NCI-H345 treated with DMSO at 0.1 percent for 48 hours (cell line): ENCODE measurements around the gene TSKU.

Experiments used
- DNase-seq: peaks from one replicate; lab custom pipeline; 2025; ENCODE audit not compliant: unreplicated experiment; lab: John Stamatoyannopoulos, UW

Gene TSKU

GRCh38 chr11:76783294-76783895 lies at the start of gene TSKU:
TSKU (plus strand) TSS chr11:76783356; CDS start chr11:76795617, 12,261 bp downstream.
- no peak for DNase-seq

DNA sequence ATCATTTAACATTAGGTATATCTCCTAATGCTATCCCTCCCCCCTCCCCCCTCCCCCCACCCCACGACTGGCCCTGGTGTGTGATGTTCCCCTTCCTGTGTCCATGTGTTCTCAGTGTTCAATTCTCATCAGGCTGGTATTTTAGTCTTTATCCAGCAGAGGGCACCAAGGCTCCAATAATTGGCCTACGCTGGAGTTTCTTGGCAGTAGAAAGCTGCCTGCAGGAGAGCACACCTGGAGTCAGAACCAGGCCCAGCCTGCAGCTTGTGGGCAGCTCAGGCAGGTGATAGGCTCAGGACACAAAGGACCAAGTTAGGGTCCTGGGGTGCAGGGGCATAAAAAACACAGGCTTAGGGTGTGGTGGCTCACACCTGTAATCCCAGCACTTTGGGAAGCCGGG lies 49.2 kb upstream of the TSKU start:
- DNase-seq: peak; percentile 80

- no peak for DNase-seq
Observed at GRCh38 chr11:76734456-76735420, 48.4 kb upstream of the TSKU start.

GRCh38 chr11:76735841-76736240 lies 47.3 kb upstream of the TSKU start:
- no peak for DNase-seq

DNA sequence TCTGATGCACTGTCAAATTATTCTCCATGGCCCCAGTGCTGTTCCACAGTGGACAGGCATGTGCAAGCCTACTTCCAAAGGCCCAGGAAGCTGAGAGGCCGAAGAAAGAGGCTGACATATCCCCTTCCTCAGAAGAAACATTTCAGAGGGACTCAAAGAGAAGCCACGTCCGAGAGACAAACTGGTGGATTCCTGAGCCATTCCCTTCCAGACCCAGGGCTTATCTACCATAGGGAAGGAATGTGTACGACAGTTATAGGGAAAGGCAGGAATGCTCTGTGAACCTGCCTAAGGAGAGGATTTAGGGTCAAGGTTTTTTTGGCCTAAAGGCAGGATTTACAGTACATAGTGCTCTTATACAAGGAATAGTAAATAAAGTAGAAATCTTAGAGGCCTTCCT lies 46.9 kb upstream of the TSKU start:
- DNase-seq: no peak

- no peak for DNase-seq
Observed at GRCh38 chr11:76736773-76737495, 46.2 kb upstream of the TSKU start.

DNA sequence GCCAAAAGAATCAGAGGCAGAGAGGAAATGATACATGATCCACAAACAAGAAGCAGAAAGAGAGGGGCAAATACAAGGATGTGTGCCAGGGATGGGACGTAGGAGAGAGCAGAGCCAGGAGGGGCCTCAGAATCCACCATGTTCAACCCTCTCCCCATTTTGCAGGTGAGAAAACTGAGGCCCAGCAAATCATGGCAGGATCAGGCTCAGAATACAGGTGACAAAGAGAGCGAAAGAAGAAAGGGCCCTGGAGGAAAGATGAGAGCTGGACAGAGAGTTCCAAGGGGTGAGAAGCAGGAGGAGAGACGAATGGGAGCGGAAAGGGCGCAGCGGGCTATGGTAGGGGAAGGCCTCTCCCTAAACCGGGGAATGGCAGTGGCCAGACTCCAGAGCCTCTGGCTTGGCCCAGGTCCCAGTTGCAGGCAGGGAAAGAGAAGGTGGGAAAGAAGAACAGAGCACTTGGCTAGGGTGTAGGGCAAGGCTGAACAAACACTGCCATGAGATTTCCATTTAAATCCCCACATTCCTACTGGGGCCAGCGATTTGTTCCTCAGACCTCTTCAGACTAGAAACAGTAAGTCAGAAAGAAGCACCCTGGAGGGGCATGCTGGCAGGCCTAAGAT lies 44.4 kb upstream of the TSKU start:
- no peak for DNase-seq

GRCh38 chr11:76739798-76740197 lies 43.4 kb upstream of the TSKU start:
- no peak for DNase-seq

DNA sequence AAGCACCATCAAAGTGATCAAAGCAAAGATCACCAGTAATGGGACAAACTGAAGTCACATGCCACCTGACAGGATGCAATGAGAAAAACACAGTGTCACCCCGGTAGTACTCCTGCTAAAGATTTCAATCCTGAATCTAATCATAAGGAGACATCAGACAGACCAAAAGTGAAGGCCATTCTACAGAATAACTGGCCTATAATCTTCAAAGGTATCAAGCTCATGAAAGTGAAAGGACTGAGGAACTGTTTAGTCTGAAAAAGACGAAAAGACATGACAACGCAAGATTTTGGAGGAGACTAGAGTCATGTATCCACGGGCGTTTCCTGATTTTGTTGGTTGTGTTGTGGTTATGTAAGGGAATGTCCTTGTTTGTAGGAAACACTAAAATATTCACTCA lies 42.4 kb upstream of the TSKU start:
- no peak for DNase-seq

DNA sequence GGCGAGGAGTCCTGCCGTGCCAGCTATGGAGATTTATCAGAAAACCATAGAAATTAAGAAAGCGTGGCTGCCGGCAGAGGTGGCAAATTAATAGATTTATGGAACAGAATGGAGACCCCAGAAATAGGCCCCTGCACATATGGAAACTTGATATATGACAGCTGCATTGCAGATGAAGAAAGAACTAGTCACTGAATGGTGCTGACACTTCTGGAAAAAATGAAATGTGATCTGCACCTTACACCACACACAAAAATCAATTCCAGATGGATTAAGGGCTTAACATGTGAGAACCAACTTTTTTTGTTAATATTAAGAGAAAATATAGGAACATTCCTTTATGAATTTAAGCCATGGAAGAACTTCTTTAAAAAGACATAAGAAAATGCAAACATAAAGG lies 40.3 kb upstream of the TSKU start:
- no peak for DNase-seq

GRCh38 chr11:76744186-76745043 lies 38.7 kb upstream of the TSKU start:
- no peak for DNase-seq

GRCh38 chr11:76745044-76745376 lies 38.1 kb upstream of the TSKU start:
- no peak for DNase-seq

GRCh38 chr11:76745561-76746207 lies 37.5 kb upstream of the TSKU start:
- no peak for DNase-seq

GRCh38 chr11:76747153-76747914 lies 35.8 kb upstream of the TSKU start:
- DNase-seq: no peak

- no peak for DNase-seq
Observed at GRCh38 chr11:76747915-76748860, 35.0 kb upstream of the TSKU start.

GRCh38 chr11:76748948-76749347 lies 34.2 kb upstream of the TSKU start:
- DNase-seq: no peak

DNA sequence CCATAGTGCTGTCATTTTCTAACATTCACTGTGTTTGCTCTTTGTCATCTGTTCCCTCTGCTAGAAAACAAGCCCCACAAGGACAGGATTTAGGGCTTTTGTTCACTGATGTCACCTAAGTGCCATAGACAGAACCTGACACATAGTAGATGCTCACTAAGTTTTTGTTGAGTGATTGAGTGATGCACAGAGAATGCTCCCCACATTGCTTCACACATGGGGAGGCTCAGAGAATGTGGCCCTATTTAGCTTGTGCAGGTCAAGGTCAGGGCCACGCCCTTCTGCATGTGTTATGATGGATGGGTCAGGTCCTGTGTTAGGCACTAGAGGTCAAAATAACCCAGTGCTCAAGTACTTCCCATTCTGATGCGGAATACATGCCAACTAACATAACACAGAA lies 33.1 kb upstream of the TSKU start:
- no peak for DNase-seq

GRCh38 chr11:76750746-76751145 lies 32.4 kb upstream of the TSKU start:
- DNase-seq: no peak
